HG03432 (cell line): Measurements from ENCODE around the gene MAGI1.
"Not testable (repeated sequence)": the region's sequence is repeated elsewhere in the genome, so short reads cannot be mapped to it uniquely, and the experiment has no call there.

Experiments
- ATAC-seq: cut with Tn5 transposase; IDR thresholded peaks from one replicate; pipeline ENCODE4 v1.9.1; 2021; ENCODE audit warnings: mild to moderate bottlenecking, moderate library complexity; ENCODE audit not compliant: unreplicated experiment

Gene MAGI1

GRCh38 chr3:65729555-65729954 lies 309.2 kb downstream of the MAGI1 start:
- no peak for ATAC-seq

DNA sequence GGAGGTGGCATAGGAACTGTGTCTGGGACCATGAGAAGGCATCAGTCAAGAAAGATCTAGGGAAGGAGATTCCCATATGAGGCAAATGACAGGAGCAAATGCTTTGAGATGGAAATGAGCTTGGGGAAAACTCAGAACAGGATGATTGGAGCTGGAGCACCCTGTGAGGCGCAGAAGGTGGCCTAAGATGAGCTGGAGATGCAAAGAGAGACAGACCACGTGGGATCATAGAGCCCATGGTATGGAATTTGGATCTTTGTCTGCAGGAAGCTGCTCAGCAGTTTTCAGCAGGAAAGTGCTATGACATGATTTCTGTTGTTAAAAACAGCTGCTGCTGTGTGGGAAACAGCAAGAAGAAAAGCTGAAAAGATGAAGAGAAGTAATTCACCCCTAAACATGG lies 310.6 kb downstream of the MAGI1 start:
- no peak for ATAC-seq

DNA sequence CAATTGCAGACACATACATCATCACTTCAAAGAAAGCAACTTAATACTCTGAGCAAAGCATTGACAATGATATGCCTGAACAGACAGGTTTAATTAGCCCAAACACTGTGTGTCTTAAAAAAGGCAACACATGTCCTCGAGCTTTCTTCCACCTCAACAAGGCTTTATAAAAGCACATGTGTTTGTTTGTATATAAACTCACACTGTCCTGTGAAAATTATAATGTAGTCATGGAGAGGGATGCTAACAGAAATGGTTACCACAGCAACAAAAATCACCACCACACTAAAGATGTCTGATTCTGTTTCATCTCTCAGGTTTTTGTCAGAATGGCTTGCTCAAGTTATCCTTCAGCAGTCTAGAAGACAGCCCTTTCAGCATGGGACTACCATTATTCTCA lies 314.7 kb downstream of the MAGI1 start:
- no peak for ATAC-seq

DNA sequence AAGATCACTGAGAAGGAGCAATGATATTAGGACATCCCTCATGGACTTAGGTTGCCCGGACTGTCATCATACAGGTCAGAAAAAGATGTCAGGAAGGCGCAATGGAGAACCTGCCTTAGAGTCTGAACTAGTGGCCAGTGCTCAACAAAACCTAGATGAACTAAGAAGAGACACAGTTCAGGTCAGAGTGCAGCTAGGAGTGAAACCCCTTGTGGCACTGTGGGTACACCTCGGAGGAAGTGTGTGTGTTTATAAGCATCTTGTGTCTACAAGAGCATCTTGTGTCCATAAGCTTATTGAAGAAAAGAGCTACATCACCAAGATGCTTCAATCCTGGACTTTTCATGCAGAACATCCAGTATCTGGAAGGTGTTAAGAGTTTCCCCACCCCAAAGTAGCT lies 315.7 kb downstream of the MAGI1 start:
- no peak for ATAC-seq

- no peak for ATAC-seq
Observed at GRCh38 chr3:65720989-65721737, 317.6 kb downstream of the MAGI1 start.

DNA sequence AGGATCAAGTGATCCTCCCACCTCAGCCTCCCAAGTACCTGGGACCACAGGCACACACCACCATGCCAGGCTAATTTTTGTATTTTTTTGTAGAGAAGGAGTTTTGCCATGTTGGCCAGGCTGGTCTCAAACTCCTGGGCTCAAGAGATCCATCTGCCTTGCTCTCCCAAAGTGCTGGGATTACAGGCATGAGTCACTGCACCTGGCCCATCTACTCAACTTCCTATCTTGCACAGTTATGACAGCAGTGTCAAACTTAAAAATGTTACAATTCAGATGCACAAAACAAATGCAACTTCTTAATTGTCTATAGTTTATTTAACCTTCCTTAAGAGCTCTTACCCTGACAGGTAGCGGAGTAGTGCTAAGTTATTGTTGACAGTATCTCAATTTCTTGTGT lies 319.1 kb downstream of the MAGI1 start:
- not testable (repeated sequence) for ATAC-seq

GRCh38 chr3:65717676-65718346 lies 320.9 kb downstream of the MAGI1 start:
- no peak for ATAC-seq

DNA sequence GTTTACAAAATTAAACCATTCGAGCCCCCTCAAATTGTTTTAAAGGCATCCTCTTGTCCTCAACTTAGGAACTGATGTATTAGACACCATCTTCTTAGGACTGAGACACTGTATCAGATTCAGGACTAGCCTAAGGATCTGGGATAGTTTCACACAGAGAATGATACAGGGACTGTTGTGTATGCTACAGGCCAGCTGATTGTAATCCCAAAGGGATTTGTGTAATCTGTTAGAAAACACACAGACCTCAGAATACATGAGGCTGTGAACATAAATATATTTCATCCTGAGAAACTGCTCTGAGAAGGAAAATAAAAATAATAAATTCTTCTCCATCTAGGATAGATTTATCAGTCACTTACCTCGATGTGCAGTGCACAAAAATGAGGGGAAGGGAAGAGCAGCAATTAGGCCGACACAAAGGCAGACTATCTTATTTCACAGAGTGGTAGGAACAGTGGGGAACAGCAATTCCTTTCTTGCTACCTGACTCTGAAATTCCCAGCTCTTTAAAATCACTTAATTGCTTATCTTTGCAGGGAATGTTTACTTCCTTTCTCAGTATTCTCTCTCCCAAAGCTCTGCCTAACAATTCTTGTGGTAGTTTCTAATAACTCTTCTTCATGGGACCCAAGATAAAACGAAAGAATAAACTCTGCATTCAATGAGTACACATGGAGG lies 322.5 kb downstream of the MAGI1 start:
- ATAC-seq: no peak

- no peak for ATAC-seq
Observed at GRCh38 chr3:65714134-65714533, 324.6 kb downstream of the MAGI1 start.

- no peak for ATAC-seq
Observed at GRCh38 chr3:65713016-65713415, 325.7 kb downstream of the MAGI1 start.

DNA sequence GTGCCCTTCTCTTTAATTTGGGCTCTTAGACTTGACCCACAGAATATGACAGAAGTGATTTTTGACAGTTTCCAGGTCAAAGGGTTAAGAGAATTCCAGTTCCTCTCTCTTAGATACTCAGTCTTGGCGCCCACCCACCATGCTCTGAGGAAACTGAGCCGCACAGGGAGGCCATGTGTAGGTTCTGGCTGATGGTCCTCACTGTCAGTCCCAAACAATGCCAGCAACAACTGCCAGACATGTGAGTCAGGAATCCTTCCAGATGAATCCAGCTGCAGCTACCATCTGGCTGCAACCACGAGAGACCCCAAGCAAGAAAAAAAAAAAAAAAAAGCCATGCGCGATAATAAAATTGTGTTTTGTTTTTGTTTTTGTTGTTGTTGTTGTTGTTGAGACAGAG lies 326.6 kb downstream of the MAGI1 start:
- no peak for ATAC-seq

- no peak for ATAC-seq
Observed at GRCh38 chr3:65706776-65707568, 331.7 kb downstream of the MAGI1 start.

DNA sequence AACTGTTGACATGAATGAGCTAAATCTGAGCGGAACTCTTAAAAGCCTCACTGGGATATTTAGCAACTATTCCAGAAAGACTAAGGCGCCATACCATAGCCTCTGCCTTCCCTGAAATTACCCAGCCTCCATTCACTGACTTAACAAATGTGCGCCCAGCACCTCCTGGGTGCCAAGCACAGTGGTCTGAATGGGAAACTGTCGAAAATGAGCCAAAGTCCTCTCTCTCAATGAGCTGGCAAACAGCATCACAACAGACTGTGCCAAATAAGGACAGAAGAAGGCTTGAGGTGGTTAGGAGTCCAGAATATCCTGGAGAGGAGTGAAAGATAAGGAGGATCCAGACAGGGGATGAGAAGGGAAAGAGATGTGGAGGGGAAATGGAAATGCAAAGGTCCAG lies 332.4 kb downstream of the MAGI1 start:
- ATAC-seq: no peak

DNA sequence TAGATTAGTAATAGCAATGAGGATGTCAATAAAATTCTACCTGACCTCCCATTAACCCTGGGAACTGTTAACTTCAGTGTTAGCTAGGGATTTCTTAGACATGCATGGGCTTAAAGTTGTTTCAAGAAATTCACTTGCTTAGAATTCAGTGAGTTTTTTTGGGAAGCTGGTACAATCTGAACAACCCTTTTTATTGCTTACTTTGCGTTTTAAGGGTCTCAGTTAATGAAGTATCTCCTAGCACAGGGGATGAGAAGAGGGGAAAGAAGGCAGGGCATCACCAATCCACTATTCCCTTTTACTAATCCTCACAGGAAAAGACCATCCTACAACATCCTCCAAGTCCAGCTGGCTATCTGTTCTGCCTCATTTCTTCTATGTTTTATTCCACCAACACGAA lies 334.9 kb downstream of the MAGI1 start:
- no peak for ATAC-seq

DNA sequence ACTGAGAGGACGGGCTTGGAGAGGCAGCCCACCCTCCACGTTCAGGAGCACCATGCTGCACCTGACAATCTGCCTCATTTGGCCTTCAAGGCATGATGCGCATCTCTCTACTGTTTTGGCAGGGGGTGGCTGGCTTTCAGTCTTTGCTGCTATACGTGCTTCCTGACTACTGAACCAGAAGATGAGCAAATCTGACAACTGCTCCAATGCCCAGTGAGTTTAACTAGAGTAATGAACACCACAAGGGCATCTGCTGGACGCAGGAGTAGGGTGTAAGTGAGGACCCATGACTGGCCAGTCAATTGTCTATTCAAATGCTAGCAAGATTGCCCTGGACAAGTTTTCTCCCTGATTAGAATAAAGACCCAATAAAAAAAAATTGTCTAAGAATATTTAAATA lies 335.7 kb downstream of the MAGI1 start:
- ATAC-seq: no peak

GRCh38 chr3:65702202-65702601 lies 336.5 kb downstream of the MAGI1 start:
- no peak for ATAC-seq

GRCh38 chr3:65701516-65701915 lies 337.2 kb downstream of the MAGI1 start:
- no peak for ATAC-seq

DNA sequence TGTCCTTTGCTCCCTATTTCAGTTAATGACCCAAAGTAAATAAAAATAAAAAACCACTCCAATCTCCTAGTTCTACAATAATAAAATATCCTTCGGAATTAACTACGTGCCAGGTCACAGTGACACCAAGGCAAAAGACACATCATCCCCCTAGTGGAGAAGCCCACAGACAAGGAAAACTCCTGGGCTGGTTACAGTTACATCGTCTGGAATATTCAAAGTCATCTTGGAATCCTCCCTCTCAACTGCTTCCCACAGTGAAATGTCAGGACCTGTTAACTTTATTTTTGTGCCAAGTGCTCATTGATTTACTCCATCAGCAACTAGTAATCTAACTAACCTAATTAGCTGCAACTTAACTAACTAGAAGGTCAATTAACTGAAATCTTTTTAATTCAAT lies 349.3 kb downstream of the MAGI1 start:
- no peak for ATAC-seq

DNA sequence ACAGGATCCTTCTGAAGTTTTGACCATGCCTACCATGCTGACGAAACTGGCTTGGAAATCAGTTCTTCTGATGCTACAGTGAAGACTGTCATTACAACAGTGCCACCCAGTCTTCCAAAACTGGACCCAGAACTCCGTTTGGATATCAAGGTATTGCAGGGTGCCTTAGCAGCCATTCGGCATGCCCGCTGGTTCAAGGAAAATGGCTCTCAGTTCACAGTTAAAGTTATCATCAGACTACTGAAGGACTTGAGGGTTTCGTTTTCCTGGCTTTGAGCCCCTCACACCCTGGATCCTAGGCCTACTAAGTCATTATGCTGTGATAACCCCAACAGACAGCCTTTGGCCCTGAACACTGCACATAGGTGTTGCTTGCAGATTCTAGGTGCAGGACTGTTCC lies 351.0 kb downstream of the MAGI1 start:
- no peak for ATAC-seq

GRCh38 chr3:65685621-65686235 lies 353.0 kb downstream of the MAGI1 start:
- ATAC-seq: no peak

- no peak for ATAC-seq
Observed at GRCh38 chr3:65678516-65678915, 360.2 kb downstream of the MAGI1 start.
